Right lobe of liver (tissue), 4 donors: Measurements from ENCODE around the gene LAMC2.

Experiments used
- POLR2A ChIP-seq: fragments of 450-650 bp; IDR thresholded peaks from one replicate; pipeline ENCODE4 v1.6.1; 2017; ENCODE audit warnings: antibody characterized with exemption, mild to moderate bottlenecking
- TF ChIP-seq, protein P1 (sequence below), 4 donors: fragments of 200-600 bp in 3 of 4; fragments of 450-650 bp in 1 of 4; IDR thresholded peaks; one replicate each; pipeline versions ENCODE4 v1.5.1 to v1.8.0; 2016 to 2022; ENCODE audit warnings: antibody characterized with exemption in 4 of 4, mild to moderate bottlenecking in 2 of 4
- donor health status: DM: no; HTN: no; CAD: no.
- donor health status: DM: no; HTN: no; CAD: no.
- donor health status: DM: no; HTN: yes; CAD: no.

DNA sequence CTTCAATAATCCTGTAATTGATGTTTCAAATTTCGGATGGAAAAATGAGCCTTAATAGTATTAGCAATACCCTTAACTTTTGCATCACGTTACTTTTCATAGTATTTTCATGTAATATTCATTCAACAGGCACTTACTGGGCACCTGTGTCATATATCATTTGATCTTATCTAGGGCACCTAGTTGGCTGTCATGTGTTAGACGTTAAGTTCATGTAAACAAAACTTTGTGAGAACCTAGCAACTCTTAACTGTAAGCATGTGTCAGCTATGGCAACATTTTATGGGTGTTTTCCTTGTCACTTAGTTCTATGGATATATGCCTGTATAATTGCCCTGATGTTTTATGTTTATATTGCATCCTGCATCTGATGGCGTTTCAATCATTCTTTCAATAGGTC is 777 bp downstream of the LAMC2 start:
- TF ChIP-seq, protein P1, sequence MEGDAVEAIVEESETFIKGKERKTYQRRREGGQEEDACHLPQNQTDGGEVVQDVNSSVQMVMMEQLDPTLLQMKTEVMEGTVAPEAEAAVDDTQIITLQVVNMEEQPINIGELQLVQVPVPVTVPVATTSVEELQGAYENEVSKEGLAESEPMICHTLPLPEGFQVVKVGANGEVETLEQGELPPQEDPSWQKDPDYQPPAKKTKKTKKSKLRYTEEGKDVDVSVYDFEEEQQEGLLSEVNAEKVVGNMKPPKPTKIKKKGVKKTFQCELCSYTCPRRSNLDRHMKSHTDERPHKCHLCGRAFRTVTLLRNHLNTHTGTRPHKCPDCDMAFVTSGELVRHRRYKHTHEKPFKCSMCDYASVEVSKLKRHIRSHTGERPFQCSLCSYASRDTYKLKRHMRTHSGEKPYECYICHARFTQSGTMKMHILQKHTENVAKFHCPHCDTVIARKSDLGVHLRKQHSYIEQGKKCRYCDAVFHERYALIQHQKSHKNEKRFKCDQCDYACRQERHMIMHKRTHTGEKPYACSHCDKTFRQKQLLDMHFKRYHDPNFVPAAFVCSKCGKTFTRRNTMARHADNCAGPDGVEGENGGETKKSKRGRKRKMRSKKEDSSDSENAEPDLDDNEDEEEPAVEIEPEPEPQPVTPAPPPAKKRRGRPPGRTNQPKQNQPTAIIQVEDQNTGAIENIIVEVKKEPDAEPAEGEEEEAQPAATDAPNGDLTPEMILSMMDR (IDR thresholded peaks at IDR 0.05) = no peak
- no peak for TF ChIP-seq POLR2A
